ENCODE results near the gene VIM.

GRCh38 chr10:17227367-17228090 is 512 bp upstream of the VIM start:
- TF ChIP-seq CTCF (IDR thresholded peaks at IDR 0.05), result peak in 6 of 7 experiments; percentile 24 to 70 (median 33)
- no peak for TF ChIP-seq POLR2A (IDR thresholded peaks at IDR 0.05)
